A172 (cell line): ENCODE data around the gene ZBTB44. TPM values are rescaled to one million over a fixed set of nuclear protein-coding genes. Genes with fewer than 3 reads are reported as not detected.
"Not testable (repeated sequence)": the region's sequence is repeated elsewhere in the genome, so short reads cannot be mapped to it uniquely, and the experiment has no call there.

ENCODE experiments used
- DNase-seq: peaks from one replicate; pipeline ENCODE4 v3.0.0-alpha.2; 2015; ENCODE audit warnings: low spot score
- total RNA-seq: library from RNA; depleted of rRNA; stranded (reverse); fragments of >200 nt; shearing (Covaris generic); gene quantifications from 2 replicates; pipeline ENCODE4 v1.2.3, GENCODE V29; 2014

ZBTB44 gene
- total RNA-seq, 1 experiment from 2014 or later, result 14.5 TPM

DNA sequence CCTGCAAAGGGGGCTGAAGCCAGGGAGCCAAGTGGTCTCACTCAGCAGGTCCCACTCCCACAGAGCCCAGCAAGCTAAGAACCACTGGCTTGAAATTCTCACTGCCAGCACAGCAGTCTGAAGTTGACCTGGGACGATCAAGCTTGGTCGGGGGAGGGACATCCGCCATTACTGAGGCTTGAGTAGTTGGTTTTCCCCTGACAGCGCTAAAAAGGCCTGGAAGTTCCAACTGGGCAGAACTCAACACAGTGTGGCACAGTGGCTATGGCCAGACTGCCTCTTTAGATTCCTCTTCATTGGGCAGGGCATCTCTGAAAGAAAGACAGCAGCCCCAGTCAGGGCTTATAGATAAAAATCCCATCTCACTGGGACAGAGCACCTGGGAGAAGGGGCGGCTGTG is 64.8 kb downstream of the ZBTB44 start:
- not testable (repeated sequence) for DNase-seq

DNA sequence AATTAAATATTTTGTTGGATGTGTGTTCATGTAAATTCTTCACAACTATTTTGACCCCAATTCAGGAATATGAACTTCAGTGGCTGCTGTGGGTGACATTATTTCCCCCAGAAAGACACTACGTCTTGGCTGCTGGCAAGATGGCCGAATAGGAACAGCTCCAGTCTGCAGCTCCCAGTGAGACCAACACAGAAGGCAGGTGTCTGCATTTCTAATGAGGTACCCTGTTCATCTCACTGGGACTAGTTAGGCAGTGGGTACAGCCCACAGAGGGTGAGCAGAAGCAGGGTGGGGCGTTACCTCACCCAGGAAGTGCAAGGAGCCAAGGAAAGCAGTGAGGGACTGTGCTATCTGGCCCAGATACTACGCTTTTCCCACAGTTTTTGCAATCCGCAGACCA is 65.3 kb downstream of the ZBTB44 start:
- DNase-seq, result no peak

DNA sequence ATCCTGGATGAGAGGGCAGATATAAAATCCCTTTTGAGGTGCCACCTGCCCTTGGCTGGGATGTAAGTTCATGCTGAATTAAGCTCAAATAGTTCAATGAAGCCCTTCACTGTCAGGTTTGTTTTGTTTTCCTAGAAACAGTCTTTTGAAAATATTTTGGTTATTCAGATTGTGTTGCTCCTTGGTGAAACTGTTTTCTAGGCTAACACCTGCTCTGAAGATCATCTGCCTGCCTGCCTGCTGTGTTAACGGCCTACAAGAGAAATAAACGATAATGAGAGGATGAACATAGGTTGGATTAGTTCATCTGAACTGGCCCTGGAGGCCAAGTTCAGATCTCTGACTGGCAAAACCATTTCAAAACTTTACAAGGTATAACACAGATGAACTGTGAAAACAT is 67.4 kb downstream of the ZBTB44 start:
- DNase-seq, result no peak

DNA sequence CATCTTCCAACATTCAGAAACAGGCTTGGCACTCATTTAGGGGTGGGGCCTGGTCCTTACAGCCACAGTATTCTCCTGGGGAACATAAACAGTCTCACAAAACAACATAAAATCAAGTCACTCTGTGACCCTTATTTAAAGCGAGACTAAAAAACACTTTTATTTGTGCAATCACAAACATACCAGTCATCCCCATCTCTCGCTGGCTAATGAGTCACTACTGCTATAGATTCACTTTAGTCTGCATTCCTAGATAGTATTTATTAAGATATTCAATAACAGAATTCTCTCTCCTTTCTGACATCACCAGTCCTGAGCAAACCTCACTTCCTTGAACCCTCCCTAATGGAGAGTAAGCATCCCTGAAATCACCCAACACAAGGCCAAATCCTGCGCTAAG is 68.0 kb downstream of the ZBTB44 start:
- no peak for DNase-seq

DNA sequence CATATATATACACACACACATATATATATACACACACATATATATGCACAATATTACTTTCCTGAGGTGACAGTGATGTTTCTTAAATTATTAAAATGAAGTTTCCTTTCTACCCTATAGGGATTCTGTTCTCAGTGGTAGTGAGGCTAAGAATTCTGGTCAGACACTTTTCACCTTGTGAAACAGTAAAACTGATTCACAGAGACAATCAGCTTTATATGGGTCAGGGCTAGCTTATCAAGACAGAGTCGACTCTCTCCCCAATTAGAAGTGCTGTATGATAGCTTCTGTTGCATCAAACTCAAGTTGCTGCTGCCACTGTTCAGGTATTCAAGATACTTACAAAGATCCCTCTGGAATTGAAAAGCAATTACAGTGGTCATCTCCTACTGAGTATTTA is 68.4 kb downstream of the ZBTB44 start:
- DNase-seq, result no peak

DNA sequence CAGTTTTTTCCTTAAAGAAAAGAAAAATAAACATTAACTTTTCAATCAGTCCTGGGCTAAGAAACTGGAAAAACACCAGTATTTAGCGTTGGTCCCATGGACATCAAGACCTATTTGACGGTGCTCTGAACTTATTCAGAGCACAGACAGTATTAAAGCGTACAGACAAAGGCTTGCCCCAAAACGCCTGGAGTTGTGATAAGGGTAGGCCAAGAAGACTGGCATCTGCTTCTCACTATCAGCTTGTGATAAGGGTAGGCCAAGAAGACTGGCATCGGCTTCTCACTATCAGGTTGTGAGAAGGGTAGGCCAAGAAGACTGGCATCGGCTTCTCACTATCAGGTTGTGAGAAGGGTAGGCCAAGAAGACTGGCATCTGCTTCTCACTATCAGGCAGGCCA is 69.3 kb downstream of the ZBTB44 start:
- DNase-seq, result not testable (repeated sequence)

DNA sequence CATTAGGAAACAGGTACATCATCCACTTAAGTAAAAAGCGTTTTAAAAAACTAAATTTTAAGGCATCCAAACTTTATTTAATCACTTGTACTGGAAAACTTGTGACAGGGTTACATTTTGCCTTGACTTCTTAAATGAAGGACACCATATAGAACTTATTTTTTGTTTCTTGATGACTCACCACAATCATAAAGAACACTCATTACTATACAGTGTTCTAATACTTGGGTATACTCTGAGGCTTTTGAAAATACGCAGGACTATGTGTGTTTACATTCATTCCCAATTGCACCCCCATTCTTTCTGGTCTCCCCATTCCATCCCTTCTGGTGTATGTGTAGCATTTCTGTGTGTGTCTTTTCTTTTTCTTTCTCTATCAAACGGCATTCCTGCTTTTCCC is 69.9 kb downstream of the ZBTB44 start:
- no peak for DNase-seq

DNA sequence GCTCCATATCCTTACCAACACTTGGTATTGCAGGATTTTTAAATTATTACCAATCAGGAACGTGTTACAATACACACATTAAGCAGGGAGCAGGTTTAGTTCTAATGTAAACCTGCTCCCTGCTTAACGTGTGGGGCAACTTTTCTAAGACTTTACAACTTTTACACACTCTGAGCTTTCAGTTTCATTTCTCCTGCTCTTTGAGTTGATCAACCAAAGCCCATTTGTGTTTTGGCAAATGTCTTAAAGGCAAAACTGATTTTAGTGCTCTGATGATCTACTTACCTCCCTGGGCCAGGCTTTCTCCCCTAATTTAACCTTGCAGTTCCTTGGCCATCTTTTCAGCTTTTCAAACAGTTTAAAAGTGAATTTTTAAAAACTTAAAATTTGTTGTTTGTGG is 70.9 kb downstream of the ZBTB44 start:
- DNase-seq, result no peak

DNA sequence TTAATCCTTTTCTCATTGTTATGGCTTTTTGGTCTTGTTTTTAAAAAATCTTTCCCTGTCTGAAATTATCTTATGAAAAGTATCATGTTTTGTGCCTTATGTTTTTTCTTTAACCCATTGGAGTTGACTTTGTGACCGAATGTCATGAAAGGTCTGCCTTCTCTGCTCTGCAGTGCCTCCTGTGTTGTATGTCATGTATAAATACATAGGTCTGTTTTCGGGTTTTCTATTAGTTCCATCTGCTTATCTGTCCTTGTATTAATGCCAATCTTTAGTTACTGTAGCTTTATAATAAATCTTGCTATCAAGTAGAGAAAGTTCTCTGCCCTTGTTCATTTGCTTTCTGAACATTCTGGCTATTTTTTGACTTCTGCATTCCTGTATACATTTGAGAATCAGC is 73.0 kb downstream of the ZBTB44 start:
- DNase-seq, result no peak

DNA sequence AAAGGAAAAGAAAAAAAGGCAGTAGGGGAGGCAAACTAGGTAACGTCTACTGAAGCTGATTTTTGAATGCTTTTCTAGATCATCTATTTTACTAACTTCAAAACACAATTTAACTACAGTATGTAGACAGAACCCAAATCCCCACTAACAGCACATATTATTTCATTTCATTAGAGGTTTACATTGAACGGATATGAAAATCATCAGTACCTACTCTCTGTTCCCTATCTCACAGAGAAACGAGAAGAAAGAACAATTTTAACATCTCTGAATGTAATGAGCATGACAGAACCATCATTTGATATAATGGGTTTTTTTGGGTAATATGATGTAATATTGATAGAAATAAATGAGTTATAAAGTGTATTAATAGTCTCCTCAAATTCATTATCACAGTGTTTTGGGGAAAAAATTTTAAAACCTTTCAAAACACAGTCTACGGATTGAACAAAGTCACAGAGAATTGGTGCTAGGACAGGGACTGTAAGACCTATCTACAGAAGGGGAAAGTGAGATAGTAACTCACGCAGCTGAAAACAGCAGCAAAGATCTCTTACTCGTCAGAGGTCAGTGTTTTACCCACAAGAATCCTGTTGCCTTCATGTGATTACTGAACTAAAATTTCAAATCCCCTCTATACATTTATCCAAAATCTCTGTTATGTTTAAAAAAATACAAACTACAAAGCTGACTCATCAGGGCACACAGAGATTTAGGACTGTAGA is 77.3 kb downstream of the ZBTB44 start:
- no peak for DNase-seq

DNA sequence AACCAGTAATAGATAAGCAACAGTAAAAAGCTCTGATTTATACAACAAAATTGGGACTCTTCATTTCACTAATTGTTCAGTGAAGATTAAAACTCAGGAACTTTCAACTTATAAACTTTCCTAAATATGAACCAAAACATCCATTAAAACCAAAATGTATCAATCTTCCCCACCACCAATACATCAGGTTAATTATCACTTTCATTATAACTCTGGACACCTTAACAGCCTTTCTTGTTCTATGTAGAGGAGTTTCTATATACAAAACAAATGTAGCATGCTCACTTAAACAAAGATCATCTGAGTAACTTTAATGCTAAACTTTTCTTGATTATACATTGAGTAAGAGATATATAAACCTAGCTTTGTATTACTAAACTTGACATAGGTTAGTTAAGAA is 80.4 kb downstream of the ZBTB44 start:
- no peak for DNase-seq

DNA sequence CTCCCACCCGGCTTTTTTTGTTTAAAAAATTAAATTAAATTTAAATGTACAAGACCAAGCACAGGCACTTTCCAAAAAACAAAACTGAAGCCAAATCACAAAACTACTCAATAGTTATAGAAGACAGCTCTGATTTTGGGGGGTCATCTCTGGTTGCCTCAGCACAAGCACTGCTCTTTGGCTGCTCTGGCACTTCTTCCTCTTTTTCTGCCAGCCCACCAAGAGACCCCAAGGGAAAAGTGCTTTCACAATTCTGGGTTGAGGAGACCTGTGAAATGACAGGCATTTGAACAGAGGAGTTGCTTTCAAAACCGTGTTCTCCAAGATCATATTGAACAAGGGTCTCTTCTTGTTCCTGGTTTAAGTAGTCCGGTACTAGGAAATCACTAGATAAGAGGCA is 80.8 kb downstream of the ZBTB44 start:
- DNase-seq, result not testable (repeated sequence)

DNA sequence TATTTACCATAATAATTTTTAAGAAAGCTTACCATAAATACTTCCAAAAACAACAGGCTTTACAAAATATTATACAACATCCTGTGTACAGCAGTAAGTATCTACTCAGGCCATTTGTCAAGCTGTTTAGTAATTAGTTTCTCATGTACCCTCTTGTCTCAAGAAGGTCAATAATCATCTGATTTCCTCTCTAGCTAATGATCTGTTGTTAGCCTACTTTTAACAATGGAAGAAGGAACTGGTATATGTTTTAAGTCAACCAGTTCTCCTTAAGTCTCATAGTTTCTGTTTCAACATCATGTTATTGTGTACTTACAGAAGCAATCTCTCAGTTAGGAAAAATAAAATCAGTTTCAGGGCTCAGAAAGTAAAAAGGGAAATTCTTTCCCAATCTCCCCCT is 81.2 kb downstream of the ZBTB44 start:
- not testable (repeated sequence) for DNase-seq

DNA sequence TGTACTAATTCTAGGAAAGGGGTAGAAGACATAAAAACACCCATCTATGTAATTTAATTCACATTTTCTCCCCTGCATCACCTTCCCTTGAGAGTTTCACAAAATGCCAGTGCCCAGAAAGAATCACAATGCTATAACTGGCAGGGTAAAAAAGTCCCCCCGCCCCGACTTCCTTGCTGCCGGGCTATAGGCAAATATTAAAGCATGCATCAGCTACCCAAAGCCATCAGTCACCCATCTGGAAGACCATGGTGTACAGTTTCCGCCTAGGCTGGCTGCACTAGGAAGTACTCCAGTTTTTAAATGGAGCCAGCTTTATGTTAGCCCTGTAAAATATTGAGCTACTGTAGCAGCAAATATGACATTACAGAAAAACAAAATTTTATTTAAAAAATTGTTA is 87.3 kb downstream of the ZBTB44 start:
- no peak for DNase-seq

DNA sequence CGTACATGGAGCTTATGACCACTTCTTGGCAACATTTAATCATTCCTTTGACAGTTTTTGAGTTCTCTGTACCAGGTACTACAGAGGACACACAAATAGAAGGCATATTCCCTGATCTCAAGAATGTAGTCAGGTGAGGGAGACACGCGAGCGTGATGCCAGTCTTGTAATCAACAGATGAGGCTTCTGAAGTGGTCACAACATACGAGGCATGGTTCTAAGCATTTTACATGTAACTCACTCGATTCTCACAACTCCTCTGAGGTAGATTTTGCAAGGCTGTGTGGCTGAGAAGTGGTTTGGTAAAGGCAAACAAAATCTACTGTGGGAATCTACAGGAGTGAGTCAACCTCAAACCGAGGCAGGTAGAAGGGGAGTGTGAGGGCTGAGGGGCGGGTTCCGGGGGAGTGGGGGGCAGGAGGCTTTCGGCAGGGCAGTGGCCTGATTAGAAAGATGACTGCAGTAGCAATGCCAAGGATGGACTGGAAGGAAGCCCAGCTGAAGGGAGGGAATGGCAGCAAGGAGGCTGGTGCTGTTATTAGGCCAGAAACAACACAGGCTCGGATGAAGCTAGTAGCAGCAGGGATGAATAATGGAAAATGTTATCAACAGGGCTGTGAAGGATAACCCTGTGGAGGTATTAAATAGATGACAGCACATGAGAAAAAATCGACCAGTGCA is 91.3 kb downstream of the ZBTB44 start:
- no peak for DNase-seq

DNA sequence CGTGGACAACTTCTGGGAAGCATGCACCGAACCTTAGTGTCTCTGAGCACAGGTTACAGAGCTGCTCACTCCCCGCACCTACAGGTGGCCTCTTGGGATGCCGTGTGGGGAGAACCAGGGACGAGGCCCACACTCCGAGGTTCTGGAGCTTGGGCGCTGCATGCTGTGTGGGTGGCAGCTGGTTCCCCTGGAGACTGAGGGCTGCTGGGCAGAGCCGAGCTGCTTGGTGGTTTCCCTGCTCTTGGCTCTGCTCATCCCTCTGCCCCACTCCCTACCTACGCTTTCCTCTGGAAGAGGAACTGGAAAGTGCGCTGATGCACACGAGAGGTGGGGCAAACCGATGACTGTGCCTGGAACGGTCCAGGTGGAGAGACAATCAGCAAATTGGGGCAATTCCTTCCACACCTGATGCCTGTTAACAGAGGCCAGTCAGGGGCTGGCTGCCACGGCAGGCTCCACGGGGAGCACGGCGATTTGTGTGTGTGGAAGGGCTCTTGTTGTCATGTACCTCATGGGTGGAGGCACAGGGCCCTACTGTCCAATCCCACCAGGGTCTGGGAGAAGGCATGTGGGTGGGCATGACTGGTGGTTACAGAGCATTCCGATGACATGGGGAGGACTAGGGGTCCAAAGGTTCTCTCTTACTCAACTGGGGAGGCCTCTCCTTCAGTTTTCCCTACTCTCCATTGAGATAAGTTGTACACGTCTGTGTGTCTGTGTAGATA is 94.2 kb downstream of the ZBTB44 start:
- DNase-seq, result no peak

DNA sequence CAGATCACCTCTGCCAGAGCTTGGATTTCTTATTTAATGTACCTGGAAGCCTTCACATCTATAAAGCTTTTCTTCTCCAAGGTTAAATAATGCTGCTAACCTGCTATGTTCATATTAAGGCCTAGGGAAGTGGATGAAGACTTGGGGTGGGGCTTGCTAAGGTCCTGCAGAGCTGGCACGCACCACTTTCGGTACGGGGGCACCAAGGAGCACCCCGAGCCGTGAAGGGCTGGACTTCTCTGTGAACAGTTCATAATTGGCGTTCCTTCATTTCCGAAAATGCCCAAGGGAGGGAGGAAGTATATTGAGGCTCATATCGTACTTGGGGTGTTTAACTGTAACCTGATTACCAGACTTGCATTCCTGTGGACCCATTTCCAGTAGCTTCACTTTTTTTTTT is 95.6 kb downstream of the ZBTB44 start:
- DNase-seq, result no peak

DNA sequence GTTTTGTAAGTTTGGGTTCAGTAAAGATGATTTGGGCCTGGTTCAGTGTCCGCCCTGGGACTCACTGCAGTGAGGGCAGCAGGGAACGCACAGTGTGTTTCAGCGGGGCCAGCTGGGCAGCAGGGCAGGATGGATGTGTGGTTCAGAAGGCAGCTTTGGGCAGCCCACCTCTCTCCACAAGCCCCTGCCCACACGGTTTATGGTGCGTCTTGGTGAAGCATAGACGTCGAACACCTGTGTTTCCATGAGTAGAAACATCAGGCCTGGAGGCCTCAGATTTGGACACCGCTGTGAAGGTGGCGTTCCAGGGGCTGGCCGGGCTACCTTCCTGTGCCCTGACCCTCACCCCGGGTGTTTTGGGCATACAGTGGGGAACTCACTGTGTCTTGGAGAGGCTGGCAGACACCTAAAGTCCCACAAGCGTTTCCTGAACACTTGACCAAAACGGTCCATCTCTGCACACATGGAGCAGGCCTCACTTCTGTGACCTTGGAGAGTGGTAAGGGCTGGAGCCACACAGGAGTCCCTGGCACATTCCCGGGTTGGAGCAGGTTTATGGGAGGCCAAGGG is 96.1 kb downstream of the ZBTB44 start:
- DNase-seq, result no peak

DNA sequence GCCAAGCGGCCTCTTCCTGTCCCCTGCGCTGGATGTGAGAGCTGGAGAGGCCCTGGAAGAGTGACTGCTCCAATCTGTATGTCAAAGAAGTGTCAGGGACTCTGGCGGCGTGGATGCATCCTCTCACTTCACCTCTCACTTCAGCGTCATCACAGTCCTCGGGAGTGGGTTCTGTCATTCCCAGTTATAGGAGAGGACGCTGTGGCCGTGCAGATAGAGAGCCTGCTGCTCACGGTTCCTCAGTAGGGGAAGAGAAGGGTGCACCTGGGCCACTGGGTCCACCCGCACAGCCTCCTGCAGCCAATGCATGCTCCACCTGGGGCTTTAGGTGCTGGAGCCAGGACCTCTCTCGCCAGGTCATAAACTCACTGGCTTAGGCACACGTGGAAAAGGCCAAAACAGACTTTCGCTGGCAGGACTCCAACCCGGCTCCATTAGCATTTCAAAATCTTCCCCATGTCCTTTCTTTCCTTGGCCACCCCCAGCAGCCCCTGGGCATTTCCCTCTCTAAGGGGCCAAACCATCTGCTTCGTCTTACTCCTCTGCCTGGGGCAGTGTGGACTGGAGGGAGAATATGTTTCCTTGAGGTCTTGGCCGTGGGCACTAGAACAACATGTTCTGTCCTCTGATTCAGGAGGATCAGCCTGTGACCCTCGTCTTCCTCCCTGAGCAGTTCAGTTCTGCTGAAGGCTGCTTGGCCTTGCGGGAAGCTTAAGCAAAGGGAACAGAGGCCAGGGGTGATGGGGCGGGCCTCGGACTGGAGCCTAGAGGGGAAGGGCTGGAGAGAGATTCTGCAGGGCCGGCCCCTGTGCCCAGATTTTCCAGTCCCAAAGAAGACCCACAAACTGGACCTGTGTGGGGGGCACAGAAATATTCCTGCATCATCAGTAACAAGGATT is 97.3 kb downstream of the ZBTB44 start:
- no peak for DNase-seq

DNA sequence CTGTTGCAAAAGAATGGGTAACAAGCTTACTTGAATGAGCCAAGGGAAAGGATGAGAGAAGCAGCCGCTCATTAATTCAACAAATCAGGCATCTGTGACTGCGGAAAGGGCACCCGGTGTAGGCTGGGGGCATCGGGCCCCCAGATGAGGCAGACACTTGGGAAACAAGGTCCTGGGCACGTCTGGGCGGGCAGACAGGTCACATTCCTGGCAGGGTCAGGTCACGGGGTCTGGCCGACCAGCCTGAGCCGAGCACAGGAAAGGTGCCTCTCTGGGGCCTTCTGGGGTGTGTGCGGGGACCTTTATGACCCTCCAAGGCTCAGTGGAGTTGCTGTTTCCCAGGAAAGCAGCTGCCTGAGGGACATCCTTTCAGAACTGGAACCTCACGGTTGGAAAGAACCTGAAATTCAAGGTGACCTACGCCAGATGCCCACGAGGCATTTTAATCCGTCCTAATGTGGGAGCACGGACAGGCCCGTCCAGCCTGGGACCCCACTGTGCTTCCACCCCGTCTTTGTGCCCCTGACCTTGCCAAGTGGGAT is 98.1 kb downstream of the ZBTB44 start:
- no peak for DNase-seq

DNA sequence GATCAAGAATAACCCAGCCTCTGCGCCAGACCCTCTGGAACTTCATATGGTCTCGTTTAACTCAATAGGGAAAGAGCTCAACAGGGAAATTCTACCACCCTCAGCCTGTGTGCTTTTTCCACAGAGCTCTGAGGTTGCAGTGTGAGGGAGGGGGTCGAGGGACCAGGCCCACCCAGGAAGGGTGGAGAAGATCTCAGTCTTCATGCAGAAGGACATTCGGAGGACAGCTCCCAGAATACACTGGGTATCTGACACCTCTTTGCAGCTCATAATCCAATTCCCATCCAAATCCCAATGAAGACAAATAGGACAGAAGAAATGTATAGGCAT is 98.5 kb downstream of the ZBTB44 start:
- DNase-seq, result no peak
